HL-60/S4 treated with retinoic acid at 250 ng/mL for 4 days and 3 days (cell line): ENCODE data around the gene DNMT3A.

ENCODE experiments used
- in situ Hi-C: fragments of 300-500 bp; cut with MboI; formaldehyde crosslinking; loops from 2 replicates; pipeline ENCODE4 v1.7.0; 2022; ENCODE audit warnings: low sequenced_read_pairs

Gene DNMT3A

GRCh38 chr2:25262288-25262687 lies 79.4 kb downstream of the DNMT3A start:
- in situ Hi-C loops, result no loop called here

- in situ Hi-C loops, result no loop called here
Measured at GRCh38 chr2:25259737-25260124, 82.0 kb downstream of the DNMT3A start.

- in situ Hi-C loops, result no loop called here
Measured at GRCh38 chr2:25258847-25259736, 82.6 kb downstream of the DNMT3A start.

GRCh38 chr2:25257931-25258846 lies 83.5 kb downstream of the DNMT3A start:
- in situ Hi-C loops, result no loop called here

GRCh38 chr2:25257032-25257552 lies 84.6 kb downstream of the DNMT3A start:
- in situ Hi-C loops, result no loop called here

- in situ Hi-C loops, result no loop called here
Measured at GRCh38 chr2:25256488-25256875, 85.2 kb downstream of the DNMT3A start.

GRCh38 chr2:25255745-25256487 lies 85.8 kb downstream of the DNMT3A start:
- in situ Hi-C loops, result no loop called here

GRCh38 chr2:25254961-25255360 lies 86.8 kb downstream of the DNMT3A start:
- in situ Hi-C loops, result no loop called here

- in situ Hi-C loops, result no loop called here
Measured at GRCh38 chr2:25253153-25253626, 88.5 kb downstream of the DNMT3A start.

GRCh38 chr2:25252291-25253152 lies 89.2 kb downstream of the DNMT3A start:
- in situ Hi-C loops, result no loop called here

- in situ Hi-C loops, result no loop called here
Measured at GRCh38 chr2:25251422-25252273, 90.1 kb downstream of the DNMT3A start.

- in situ Hi-C loops, result no loop called here
Measured at GRCh38 chr2:25251071-25251421, 90.7 kb downstream of the DNMT3A start.

- in situ Hi-C loops, result no loop called here
Measured at GRCh38 chr2:25250331-25251070, 91.2 kb downstream of the DNMT3A start.

GRCh38 chr2:25249785-25250184 lies 91.9 kb downstream of the DNMT3A start:
- in situ Hi-C loops, result no loop called here

- in situ Hi-C loops, result no loop called here
Measured at GRCh38 chr2:25247792-25248512, 93.8 kb downstream of the DNMT3A start.

GRCh38 chr2:25246558-25247290 lies 95.0 kb downstream of the DNMT3A start:
- in situ Hi-C loops, result no loop called here

- in situ Hi-C loops, result no loop called here
Measured at GRCh38 chr2:25246001-25246400, 95.7 kb downstream of the DNMT3A start.
